Stomach (tissue), 4 donors: ENCODE data around the gene AGAP3.

ENCODE experiments used
- CTCF ChIP-seq, 7 experiments: fragments of 450-650 bp in 4 of 7; fragments of 200-600 bp in 3 of 7; sonication (generic) in 3 of 7; IDR thresholded peaks; one replicate each; pipeline ENCODE4 v1.5.1; 2016 to 2019; ENCODE audit warnings: antibody characterized with exemption in 7 of 7, control low read depth in 2 of 7, mild to moderate bottlenecking in 1 of 7
- EP300 ChIP-seq: sonication (generic); formaldehyde crosslinking; IDR thresholded peaks from one replicate; pipeline ENCODE4 v1.6.1; 2017; ENCODE audit warnings: antibody characterized with exemption
- POLR2A ChIP-seq, 4 donors: fragments of 450-650 bp; IDR thresholded peaks; one replicate each; pipeline ENCODE4 v1.6.1; 2016; ENCODE audit warnings: antibody characterized with exemption in 4 of 4, control low read depth in 2 of 4, mild to moderate bottlenecking in 1 of 4, moderate library complexity in 1 of 4
- POLR2AphosphoS5 ChIP-seq, 3 donors: sonication (generic); formaldehyde crosslinking; IDR thresholded peaks; one replicate each; pipeline ENCODE4 v1.6.1; 2016; ENCODE audit warnings: antibody characterized with exemption in 3 of 3

- no peak for TF ChIP-seq CTCF (IDR thresholded peaks at IDR 0.05)
- no peak for TF ChIP-seq POLR2AphosphoS5 (IDR thresholded peaks at IDR 0.05)
- no peak for TF ChIP-seq POLR2A (IDR thresholded peaks at IDR 0.05)
- no peak for TF ChIP-seq EP300
Observed at GRCh38 chr7:151069841-151070573, 16.3 kb upstream of the AGAP3 start.
